HG02943 (cell line): ENCODE measurements around the gene COTL1.
"Not testable (repeated sequence)": the region's sequence is repeated elsewhere in the genome, so short reads cannot be mapped to it uniquely, and the experiment has no call there.

Experiments
- ATAC-seq: cut with Tn5 transposase; IDR thresholded peaks from one replicate; pipeline ENCODE4 v1.9.1; 2021; ENCODE audit warnings: mild to moderate bottlenecking, low read depth, moderate library complexity; ENCODE audit not compliant: unreplicated experiment

Gene COTL1

DNA sequence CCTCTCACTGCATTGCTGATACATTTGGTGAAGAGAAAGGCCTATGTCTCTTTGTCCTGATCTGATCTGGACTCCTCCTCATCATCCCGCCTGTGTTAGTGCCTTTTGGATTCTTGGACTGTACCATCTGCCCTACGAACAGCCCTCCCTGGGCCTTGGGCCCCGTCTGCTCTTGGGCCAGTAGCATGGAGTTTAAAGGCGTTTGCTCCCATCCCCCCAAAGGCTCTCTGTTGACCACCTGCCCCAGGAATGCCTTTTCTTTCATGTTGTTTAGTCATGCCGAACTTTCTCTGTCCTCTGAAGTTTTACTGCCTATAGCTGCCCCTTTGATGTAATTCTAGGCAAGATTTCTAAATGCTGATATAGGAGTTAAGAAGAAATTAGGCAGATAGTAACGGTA is 82.5 kb downstream of the COTL1 start:
- no peak for ATAC-seq

DNA sequence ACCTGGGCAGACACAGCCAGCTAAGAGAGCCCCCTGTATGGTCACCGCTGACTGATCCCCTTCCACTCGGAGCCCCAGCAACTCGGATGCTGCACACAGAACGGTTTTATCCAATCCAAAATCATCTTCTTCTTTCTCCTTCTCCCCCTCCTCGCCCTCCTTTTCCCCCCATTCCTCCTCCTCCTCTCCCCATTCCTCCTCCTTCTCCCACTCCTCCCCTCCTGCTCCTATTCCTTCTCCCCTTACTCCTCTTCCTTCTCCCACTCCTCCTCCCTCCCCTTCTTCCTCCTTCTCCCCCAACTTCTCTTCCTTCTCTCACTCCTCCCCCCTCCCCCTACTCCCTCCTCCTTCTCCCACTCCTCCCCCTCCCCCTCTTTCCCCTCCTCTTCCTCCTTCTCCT is 83.1 kb downstream of the COTL1 start:
- no peak for ATAC-seq

DNA sequence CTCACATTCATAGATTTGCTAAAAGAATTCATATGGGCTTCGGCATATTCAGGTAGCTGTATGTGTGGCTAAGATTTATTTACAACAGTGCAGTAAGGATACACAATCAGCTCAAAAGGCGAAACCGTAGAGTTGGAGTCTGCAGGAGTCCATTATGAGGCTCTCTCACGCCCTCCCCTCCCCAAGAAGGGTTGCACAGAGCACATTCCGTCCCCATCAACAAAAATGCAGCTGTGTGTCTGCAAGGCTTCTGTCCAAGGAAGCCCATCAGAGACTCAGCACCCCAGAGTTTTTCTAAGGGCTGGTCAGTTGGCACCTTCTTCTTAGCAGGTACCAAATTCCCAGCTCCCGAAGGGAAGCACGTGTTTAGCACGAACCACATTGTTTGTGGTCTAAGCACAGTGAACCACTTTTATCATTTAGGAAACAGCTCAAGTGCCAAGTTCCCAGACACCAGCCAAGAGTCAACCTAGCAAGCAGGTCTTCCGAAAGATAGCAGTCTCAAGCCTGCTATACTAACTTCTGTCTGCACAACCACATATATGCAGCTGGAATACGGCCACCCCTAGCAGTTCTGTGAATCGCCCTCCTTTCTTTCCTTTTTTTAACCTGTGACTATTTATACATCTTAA is 84.9 kb downstream of the COTL1 start:
- ATAC-seq, result no peak

DNA sequence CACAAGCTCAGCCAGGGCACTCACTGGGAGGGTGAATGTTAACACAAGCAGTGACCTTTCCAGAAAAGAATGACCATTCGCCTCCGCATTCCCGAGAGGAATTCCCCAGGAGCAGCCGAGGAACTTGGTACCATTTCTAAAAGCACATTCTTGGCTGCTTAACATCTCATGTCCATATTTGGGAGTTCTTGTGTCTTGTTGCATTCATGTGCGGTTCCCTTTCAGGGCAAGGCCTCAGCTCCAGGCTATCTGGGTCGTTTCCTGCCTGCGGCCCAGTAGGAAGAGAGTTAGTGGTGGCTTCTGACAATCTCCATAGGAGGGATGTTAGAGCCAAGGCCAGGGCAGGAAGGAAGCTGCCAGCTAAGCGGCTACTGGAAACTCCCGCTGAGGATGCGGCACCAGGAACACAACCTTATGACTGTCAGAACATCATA is 85.6 kb downstream of the COTL1 start:
- no peak for ATAC-seq

DNA sequence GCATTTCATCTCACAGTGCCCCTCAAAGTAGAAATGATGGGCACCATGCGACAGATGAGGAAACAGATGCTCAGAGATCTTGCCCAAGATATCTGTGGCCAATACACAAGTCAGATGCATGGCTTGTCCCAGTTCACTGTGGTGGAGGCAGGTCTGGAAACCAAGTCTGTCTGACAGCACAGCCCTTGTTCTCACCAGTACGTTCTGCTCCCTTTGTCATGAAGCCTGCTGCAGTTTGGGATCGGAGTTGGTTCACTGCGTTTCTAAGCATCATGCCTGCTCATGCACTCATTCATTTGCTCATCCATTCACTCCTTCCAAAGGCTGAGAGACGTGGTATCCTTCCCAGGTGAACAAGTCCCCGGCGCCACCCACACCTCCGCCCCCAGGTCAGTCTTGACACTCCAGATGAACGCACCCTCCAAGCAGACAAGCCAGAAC is 86.2 kb downstream of the COTL1 start:
- no peak for ATAC-seq

DNA sequence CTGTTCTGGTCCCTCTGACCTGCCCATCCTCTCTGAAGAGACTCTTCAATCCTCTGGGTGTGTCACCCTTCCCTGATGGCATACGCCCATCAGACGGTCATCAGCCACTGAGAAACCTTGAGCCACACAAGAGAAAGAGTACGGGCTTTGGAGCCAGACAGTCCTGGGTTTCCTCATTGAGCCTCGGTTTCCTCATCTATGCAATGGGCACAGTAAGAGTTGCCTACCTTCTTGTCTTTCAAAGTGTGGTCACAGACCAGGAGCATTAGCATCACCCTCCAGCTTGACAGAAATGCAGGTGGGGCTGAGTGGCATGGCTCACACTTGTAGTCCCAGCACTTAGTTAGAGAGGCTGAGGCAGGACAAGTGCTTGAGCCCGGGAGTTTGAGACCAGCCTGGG is 87.3 kb downstream of the COTL1 start:
- ATAC-seq, result no peak

DNA sequence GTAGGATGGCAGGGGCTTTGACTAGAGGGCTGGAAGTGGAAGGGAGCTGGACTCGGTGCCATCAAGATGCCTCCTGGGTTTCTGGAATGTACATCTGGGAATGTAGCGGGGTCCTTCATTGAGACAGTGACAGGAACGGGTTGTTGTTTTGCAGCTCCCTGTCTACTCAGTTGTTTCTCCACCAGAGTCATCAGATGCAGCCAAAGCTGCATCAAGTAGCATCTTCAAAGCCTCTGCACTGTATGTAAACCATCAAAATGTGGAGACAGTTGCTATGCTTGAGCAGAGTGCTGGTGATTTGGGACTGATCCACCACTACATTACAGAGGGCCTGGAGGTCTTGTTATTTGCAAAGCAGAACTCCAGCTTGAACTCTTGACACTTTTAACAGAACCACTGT is 88.3 kb downstream of the COTL1 start:
- no peak for ATAC-seq

DNA sequence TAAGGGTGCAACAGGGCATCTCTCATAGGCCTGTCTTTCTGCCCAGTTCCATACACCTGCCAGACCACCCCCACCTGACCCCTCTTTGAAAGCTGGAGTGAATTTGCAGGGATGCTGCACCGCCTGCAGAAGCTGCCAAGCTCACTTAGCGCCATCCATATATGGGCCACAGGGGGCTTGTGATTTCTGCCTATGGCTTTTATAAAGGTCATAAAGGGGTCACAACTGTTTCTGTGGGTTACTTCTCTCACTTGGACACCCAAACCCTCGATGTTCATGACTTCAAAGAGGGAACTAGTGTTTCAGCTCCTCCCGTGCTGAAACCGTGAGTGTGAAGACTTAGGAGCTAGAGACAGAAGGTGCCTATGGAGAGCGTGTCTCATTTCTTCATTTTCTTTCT is 89.6 kb downstream of the COTL1 start:
- ATAC-seq, result no peak

DNA sequence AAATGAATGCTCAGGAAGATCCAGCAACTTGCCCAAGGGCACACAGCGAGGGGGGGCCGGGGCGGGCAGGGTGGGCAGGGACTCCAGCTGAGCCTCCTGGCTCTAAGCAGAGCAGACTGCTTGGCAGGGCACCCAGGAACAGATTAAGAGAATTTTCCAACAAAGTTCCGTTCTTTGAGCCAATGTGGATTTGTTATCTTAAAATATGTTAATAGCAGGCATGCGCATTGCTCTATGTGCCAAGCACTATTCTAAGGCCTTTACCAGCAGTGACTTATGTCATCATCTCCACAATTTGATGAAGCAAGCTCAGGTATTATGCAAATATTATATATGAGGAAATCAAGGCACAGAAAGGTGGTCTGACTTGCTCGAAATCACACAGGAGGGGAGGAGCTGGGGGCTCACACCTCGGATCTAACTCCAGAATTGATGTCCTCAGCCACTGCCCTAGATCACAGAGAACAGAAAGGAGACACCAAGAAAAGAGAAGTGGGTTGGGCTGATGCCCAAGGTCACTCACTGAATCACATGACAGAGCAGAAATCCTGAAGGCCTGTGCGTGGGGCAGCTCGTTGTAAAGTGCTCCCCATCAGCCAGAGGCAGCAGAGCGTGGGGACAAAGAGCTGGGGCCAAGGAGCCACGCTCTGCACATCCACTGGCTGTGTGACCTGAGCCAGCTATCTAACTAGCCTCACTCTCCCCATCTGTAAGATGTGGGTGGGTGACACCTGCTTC is 90.2 kb downstream of the COTL1 start:
- ATAC-seq, result no peak

DNA sequence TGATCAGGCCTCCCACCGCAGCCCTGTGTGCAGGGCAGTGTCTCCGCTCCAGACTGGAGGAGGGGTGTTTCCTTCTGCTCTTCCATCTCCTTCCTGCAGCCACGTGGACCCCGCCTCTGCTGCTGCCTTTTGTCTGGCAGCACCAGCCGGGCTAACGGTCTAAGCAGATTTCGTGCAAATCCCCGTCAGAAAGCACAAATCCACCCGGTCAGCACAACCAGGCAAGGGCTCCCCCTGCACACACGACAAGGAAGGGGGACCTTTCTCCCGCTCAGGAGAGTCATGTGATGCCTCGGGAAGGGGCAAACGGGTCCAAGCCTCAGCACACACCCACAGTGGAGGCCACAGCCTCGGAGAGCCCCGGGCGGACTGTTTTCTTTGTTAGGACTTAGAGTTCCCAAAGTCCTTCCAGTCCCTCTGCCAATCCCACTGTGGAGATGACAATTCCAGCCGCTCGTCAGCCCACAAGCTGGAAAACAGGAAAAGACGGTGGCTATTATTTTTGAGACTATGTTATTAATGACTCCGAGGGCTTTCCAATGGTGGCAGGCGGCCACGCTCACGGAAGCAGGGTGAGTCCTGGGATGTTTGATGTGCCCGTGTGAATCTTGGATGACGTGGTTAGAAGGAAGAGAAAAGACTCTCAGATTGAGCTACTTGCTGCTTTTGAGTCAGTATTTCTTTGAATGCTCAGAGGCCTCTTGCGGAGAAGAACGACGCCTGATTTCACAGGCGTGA is 90.9 kb downstream of the COTL1 start:
- ATAC-seq, result no peak

DNA sequence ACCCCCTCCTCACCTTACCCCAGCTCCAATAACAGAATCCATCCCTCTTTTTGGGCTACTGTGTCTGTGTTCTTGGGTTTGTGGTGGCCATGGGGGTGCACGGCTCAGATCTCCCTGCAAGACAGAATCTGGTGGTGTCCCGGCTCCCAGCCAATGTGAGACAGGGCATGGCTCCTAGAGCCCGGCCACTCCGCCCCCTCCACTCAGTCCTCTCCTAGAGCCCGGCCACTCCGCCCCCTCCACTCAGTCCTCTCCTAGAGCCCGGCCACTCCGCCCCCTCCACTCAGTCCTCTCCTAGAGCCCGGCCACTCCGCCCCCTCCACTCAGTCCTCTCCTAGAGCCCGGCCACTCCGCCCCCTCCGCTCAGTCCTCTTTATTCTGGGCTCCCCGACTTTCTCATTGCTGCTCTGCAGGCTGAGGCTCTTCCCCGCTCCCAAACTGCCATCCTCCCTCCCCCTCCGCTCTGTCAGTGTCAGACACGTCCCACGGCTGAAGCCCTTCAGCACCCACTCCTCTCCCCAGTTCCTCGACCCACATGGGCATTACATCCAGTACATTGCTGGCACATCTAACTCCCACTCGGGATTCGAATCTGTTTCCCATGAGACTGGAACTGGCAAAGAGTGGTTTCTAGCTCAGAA is 92.8 kb downstream of the COTL1 start:
- ATAC-seq, result not testable (repeated sequence)

DNA sequence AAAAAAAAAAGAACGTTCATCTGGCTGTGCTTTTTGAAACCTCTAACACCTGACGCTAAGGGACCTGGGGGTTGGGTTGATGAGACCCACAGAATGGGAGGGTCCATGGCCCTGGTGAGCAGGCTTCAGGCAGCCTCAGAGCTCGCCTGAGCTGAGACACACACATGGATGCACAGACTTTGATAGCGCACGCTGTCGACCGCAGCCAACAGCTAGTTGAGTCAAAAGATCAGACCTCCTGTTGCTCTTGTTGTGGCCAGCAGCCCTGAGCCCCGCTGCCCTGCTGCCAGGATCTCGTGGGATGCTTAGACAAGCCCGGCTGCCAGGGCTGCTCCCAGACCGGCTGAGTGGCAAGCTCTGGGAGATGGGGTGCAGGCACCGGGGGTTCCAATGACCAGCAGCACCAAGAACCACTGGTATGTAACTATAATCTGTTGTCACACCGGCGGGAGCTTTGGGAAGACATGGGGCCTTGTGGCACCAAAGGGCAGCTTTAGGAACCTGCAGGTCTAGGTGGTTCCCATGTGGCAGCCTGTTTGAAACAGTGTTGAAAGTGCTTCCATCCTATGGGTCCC is 93.4 kb downstream of the COTL1 start:
- ATAC-seq, result no peak

DNA sequence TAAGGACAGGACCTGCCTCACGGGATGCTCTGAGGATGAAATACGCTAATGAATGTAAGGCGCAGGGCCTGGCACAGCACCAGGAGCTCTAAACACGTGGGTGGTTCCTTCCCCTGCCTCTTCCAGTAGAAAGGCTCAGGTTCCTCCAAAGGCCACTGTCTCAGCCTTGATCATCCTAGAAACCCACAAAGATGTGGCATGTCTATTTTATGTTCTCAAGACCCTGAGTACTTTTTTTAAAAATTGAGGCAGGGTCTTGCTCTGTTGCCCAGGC is 96.4 kb downstream of the COTL1 start:
- no peak for ATAC-seq

DNA sequence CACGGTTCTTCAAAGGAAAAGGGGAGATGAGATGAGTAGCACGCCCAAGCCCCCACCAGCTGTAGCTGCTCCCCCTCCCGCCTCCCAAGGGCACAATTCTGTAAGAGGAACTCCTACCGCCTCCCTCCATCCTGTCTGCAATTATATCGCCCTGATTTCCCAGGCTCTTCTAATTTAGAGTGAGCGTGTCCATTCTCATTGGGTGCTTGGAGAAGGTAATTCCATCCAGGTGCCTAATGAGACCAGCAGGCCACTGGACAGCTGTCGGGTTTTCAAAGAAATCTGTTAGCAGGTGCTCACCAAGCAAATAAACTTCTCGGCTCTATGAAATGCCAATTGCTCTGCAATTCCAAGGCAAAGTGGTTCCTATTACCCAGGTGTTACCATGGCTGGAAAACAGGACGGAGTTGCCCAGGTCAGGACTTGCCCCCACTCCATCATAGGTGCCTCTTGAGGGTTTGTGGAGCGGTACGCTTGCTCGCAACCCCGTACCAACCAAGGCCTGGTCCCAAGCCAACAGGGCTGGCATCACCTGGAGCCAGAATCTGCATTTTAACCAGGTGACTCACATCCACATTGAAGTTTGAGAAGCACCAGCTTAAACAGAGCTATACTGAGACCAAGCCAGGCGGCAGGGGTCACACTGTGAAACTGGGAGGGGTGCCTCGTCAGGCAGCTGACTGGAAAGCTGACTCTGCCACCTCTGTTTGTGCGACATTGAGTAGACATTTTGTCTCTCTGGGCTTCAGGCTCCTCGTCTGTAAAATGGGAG is 97.0 kb downstream of the COTL1 start:
- no peak for ATAC-seq

DNA sequence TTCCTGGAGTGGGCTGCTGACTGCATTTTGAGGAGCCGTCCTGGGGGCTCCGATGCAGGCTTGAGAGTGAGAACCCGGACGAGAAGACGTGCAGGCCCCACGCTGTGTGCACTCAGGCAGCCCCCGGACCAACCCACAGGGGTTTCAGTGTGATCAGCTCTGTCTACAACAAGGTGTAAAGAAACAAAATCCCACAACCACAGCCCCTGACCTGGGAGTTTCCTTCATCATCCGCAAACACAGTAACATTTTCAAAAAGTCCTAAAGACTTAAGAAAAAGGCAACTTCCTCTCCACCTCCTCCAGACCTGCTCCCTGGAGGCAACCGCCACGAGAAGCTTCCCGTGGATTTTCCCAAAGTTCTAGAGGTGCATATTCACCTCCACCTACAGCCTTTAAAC is 98.0 kb downstream of the COTL1 start:
- no peak for ATAC-seq

DNA sequence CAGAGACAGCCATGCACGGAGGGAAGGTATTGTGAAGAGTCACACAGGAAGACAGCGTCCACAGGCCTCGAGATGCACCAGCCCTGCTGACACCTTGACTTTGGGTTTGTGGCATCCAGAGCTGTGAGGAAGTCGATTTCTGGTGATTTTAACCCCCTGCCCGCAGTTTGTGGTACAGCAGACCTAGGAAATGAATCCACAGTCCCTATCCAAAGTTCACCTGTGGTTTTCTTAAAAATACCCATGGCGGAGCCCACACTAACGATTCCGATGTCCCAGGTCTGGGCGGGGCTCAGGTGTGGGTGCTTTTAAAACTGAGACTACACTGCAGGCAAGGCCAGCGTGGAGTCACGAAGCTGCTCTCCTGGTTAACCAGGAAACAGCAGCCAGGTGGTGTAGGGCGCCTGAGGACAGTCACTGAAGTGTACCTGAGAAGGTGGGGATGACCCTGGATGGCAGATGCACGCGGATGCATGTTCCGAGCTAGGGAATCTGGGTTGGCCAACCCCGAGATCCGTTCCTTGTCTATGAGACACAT is 99.0 kb downstream of the COTL1 start:
- no peak for ATAC-seq

DNA sequence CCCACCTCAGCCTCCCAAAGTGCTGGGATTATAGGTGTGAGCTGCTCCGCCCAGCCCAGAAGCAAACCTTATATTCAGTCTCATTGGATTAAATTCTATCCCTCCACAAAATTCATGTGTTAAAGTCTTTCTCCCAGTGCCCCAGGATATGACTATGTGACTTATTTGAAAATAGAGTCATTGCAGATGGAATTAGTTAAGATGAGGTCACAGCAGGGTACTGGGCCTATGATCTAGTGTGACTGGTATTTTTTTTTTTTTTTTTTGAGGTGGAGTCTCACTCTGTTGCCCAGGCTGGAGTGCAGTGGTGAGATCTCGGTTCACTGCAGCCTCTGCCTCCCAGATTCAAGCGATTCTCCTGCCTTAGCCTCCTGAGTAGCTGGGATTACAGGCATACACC is 99.7 kb downstream of the COTL1 start:
- ATAC-seq, result not testable (repeated sequence)

DNA sequence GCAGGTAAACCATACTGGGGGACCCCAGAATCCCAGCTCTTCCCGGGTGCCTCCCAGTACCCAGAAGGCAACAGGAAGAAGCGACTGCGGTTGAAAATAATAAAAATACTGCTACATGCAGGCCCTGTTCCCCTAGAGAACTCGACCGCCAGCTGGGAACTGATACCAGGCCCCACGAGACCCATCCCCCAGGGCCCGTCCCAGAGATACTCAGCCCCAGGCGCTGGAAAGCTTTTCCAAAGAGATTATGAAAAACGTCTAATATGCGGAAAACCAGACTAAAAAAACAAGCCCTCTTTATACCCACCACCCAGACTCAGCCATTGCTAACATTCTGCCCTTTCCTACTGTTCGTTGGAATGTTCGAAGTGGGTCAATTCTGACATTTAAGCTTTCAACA is 100.5 kb downstream of the COTL1 start:
- ATAC-seq, result no peak
